Activated CD4-positive, alpha-beta memory T cell treated with anti-CD3 and anti-CD28 coated beads, Interleukin-2, amount 10 ng/mL, durations not matched to agents 7 days and 5 days (primary cell): ENCODE data around the gene CLEC16A. TPM values are rescaled to one million over a fixed set of nuclear protein-coding genes. Genes with fewer than 3 reads are reported as not detected.

Experiments
- CTCF ChIA-PET: fragments of 350-600 bp; sonication (Branson Sonifier 250); formaldehyde crosslinking; loops from one replicate; lab custom pipeline; 2021; ENCODE audit warnings: antibody characterized with exemption, inconsistent platforms; lab: Charles Lee
- POLR2A ChIA-PET: fragments of 350-600 bp; sonication (Branson Sonifier 250); formaldehyde crosslinking; loops from one replicate; lab custom pipeline; 2021; ENCODE audit warnings: antibody characterized with exemption; lab: Charles Lee
- DNase-seq: peaks from one replicate; pipeline ENCODE4 v3.0.0-alpha.2; 2020
- H3K27ac Mint-ChIP-seq: one replicate; pipeline ENCODE4 v1.8.0; 2021; ENCODE audit warnings: mild to moderate bottlenecking, mixed read lengths
- H3K27me3 Mint-ChIP-seq: one replicate; pipeline ENCODE4 v1.8.0; 2021; ENCODE audit warnings: mixed read lengths
- H3K36me3 Mint-ChIP-seq: one replicate; pipeline ENCODE4 v1.8.0; 2021; ENCODE audit warnings: low read depth, mixed read lengths
- H3K4me1 Mint-ChIP-seq: one replicate; pipeline ENCODE4 v1.8.0; 2021; ENCODE audit warnings: mixed read lengths
- H3K4me3 Mint-ChIP-seq: one replicate; pipeline ENCODE4 v1.8.0; 2021; ENCODE audit warnings: mild to moderate bottlenecking, mixed read lengths
- H3K9me3 Mint-ChIP-seq: one replicate; pipeline ENCODE4 v1.8.0; 2021; ENCODE audit warnings: mixed read lengths
- total RNA-seq, 2 experiments: library from RNA; stranded (reverse); gene quantifications; one replicate each; pipeline ENCODE4 v1.2.3, GENCODE V29; 2021

Gene CLEC16A
- total RNA-seq, 2 experiments from 2014 or later: 30.3 to 32.4 TPM

- no peak overlapping the region for H3K27ac Mint-ChIP-seq
- H3K27me3 Mint-ChIP-seq: no peaks in the 10 kb centered on the region
- ChIA-PET CTCF (no interaction called here), POLR2A (interaction anchor here (1.1 kb wide), 1 partner anchor 10 kb away, joined by 3 read pairs; no protein-coding TSS in a partner anchor)
- no peak overlapping the region for H3K4me3 Mint-ChIP-seq
- H3K36me3 Mint-ChIP-seq: peaks cover 9% of the 10 kb centered on the region
- H3K9me3 Mint-ChIP-seq: no peaks in the 10 kb centered on the region
- H3K4me1 Mint-ChIP-seq: peaks cover 35% of the 10 kb centered on the region
- no peak for DNase-seq
These were observed 198.6 kb downstream of the CLEC16A start for GRCh38 chr16:11142951-11143350.

GRCh38 chr16:11143372-11144035 lies 199.1 kb downstream of the CLEC16A start:
- H3K4me3 Mint-ChIP-seq: no peak overlapping the region
- CTCF ChIA-PET: interaction anchor here (0.9 kb wide), 1 partner anchor 38 kb away, joined by 3 read pairs; no protein-coding TSS in a partner anchor
- DNase-seq: no peak
- H3K36me3 Mint-ChIP-seq: peaks cover 3% of the 10 kb centered on the region
- H3K27ac Mint-ChIP-seq: no peak overlapping the region
- no peaks in the 10 kb centered on the region for H3K9me3 Mint-ChIP-seq
- POLR2A ChIA-PET: interaction anchor here (0.7 to 1.1 kb wide), 2 partner anchors 11 to 51 kb away, joined by 3 read pairs; no protein-coding TSS in a partner anchor
- no peaks in the 10 kb centered on the region for H3K27me3 Mint-ChIP-seq
- H3K4me1 Mint-ChIP-seq: peaks cover 32% of the 10 kb centered on the region

GRCh38 chr16:11144122-11144521 lies 199.8 kb downstream of the CLEC16A start:
- no peaks in the 10 kb centered on the region for H3K9me3 Mint-ChIP-seq
- no peak for DNase-seq
- POLR2A ChIA-PET: interaction anchor here (0.7 to 1.3 kb wide), 3 partner anchors 11 to 51 kb away, joined by 3 to 4 read pairs (median 3); no protein-coding TSS in a partner anchor
- no peak overlapping the region for H3K4me3 Mint-ChIP-seq
- H3K36me3 Mint-ChIP-seq: peaks cover 2% of the 10 kb centered on the region
- no peak overlapping the region for H3K27ac Mint-ChIP-seq
- H3K27me3 Mint-ChIP-seq: no peaks in the 10 kb centered on the region
- peaks cover 26% of the 10 kb centered on the region for H3K4me1 Mint-ChIP-seq
- CTCF ChIA-PET: interaction anchor here (0.9 kb wide), 1 partner anchor 39 kb away, joined by 3 read pairs; no protein-coding TSS in a partner anchor

GRCh38 chr16:11145173-11145818 lies 200.9 kb downstream of the CLEC16A start:
- H3K27ac Mint-ChIP-seq: no peak overlapping the region

GRCh38 chr16:11145819-11146211 lies 201.5 kb downstream of the CLEC16A start:
- no peak for DNase-seq
- Mint-ChIP-seq H3K27ac (no peak overlapping the region), H3K4me3 (no peak overlapping the region), H3K27me3 (no peaks in the 10 kb centered on the region), H3K36me3 (peaks cover 13% of the 10 kb centered on the region), H3K9me3 (no peaks in the 10 kb centered on the region), H3K4me1 (peaks cover 10% of the 10 kb centered on the region)
- ChIA-PET CTCF (no interaction called here), POLR2A (no interaction called here)

More at GRCh38 chr16:11145173-11145818, 200.9 kb downstream of the CLEC16A start:
- H3K4me1 Mint-ChIP-seq: peaks cover 14% of the 10 kb centered on the region
- H3K27me3 Mint-ChIP-seq: no peaks in the 10 kb centered on the region
- CTCF ChIA-PET: no interaction called here
- H3K9me3 Mint-ChIP-seq: no peaks in the 10 kb centered on the region
- H3K4me3 Mint-ChIP-seq: no peak overlapping the region
- peaks cover 8% of the 10 kb centered on the region for H3K36me3 Mint-ChIP-seq
- POLR2A ChIA-PET: interaction anchor here (1.3 kb wide), 1 partner anchor 15 kb away, joined by 4 read pairs; no protein-coding TSS in a partner anchor
- DNase-seq: no peak

- no peak for DNase-seq
- Mint-ChIP-seq H3K4me3 (no peak overlapping the region), H3K9me3 (no peaks in the 10 kb centered on the region), H3K4me1 (peaks cover 9% of the 10 kb centered on the region), H3K36me3 (peaks cover 13% of the 10 kb centered on the region), H3K27ac (no peak overlapping the region), H3K27me3 (no peaks in the 10 kb centered on the region)
- POLR2A ChIA-PET: no interaction called here
- CTCF ChIA-PET: interaction anchor here (0.6 kb wide), 1 partner anchor 358 kb away, joined by 4 read pairs; no protein-coding TSS in a partner anchor
These were observed 202.8 kb downstream of the CLEC16A start for GRCh38 chr16:11147033-11147753.

GRCh38 chr16:11147754-11148444 lies 203.5 kb downstream of the CLEC16A start:
- ChIA-PET POLR2A (no interaction called here), CTCF (no interaction called here)
- Mint-ChIP-seq H3K4me1 (peaks cover 15% of the 10 kb centered on the region), H3K27ac (no peak overlapping the region), H3K27me3 (no peaks in the 10 kb centered on the region), H3K36me3 (peaks cover 13% of the 10 kb centered on the region), H3K9me3 (no peaks in the 10 kb centered on the region), H3K4me3 (no peak overlapping the region)
- no peak for DNase-seq

- H3K4me3 Mint-ChIP-seq: no peak overlapping the region
- peaks cover 11% of the 10 kb centered on the region for H3K36me3 Mint-ChIP-seq
- no peak for DNase-seq
- CTCF ChIA-PET: interaction anchor here (0.7 kb wide), 1 partner anchor 9 kb away, joined by 3 read pairs; no protein-coding TSS in a partner anchor
- no peak overlapping the region for H3K27ac Mint-ChIP-seq
- no peaks in the 10 kb centered on the region for H3K9me3 Mint-ChIP-seq
- H3K27me3 Mint-ChIP-seq: no peaks in the 10 kb centered on the region
- H3K4me1 Mint-ChIP-seq: peaks cover 22% of the 10 kb centered on the region
- POLR2A ChIA-PET: interaction anchor here (0.6 to 0.8 kb wide), 2 partner anchors 8 to 115 kb away, joined by 3 read pairs; no protein-coding TSS in a partner anchor
These were observed 204.8 kb downstream of the CLEC16A start for GRCh38 chr16:11149011-11149616.

- Mint-ChIP-seq H3K4me1 (peaks cover 28% of the 10 kb centered on the region), H3K36me3 (peaks cover 12% of the 10 kb centered on the region), H3K27ac (no peak overlapping the region), H3K4me3 (no peak overlapping the region), H3K27me3 (no peaks in the 10 kb centered on the region), H3K9me3 (no peaks in the 10 kb centered on the region)
- CTCF ChIA-PET: no interaction called here
- no peak for DNase-seq
- POLR2A ChIA-PET: no interaction called here
These were observed 205.8 kb downstream of the CLEC16A start for GRCh38 chr16:11150190-11150589.

GRCh38 chr16:11151156-11151884 lies 207.0 kb downstream of the CLEC16A start:
- H3K9me3 Mint-ChIP-seq: no peaks in the 10 kb centered on the region
- ChIA-PET CTCF (interaction anchor here (1.0 kb wide), 1 partner anchor 12 kb away, joined by 3 read pairs; no protein-coding TSS in a partner anchor), POLR2A (interaction anchor here (1.1 to 1.7 kb wide), 3 partner anchors 9 to 99 kb away, joined by 3 to 5 read pairs (median 3); no protein-coding TSS in a partner anchor)
- peaks cover 19% of the 10 kb centered on the region for H3K36me3 Mint-ChIP-seq
- no peak overlapping the region for H3K27ac Mint-ChIP-seq
- DNase-seq: no peak
- H3K27me3 Mint-ChIP-seq: no peaks in the 10 kb centered on the region
- peaks cover 35% of the 10 kb centered on the region for H3K4me1 Mint-ChIP-seq
- no peak overlapping the region for H3K4me3 Mint-ChIP-seq

GRCh38 chr16:11151885-11152629 lies 207.7 kb downstream of the CLEC16A start:
- CTCF ChIA-PET: interaction anchor here (1.0 kb wide), 1 partner anchor 12 kb away, joined by 3 read pairs; no protein-coding TSS in a partner anchor
- peaks cover 43% of the 10 kb centered on the region for H3K4me1 Mint-ChIP-seq
- H3K27me3 Mint-ChIP-seq: no peaks in the 10 kb centered on the region
- no peak overlapping the region for H3K4me3 Mint-ChIP-seq
- no peak overlapping the region for H3K27ac Mint-ChIP-seq
- no peaks in the 10 kb centered on the region for H3K9me3 Mint-ChIP-seq
- POLR2A ChIA-PET: interaction anchor here (1.1 to 1.7 kb wide), 4 partner anchors 9 to 100 kb away, joined by 3 to 5 read pairs (median 3); no protein-coding TSS in a partner anchor
- no peak for DNase-seq
- peaks cover 22% of the 10 kb centered on the region for H3K36me3 Mint-ChIP-seq
